ENCODE measurements around the gene LUC7L.
"Not testable (repeated sequence)": the region's sequence is repeated elsewhere in the genome, so short reads cannot be mapped to it uniquely, and the experiment has no call there.

Gene LUC7L

DNA sequence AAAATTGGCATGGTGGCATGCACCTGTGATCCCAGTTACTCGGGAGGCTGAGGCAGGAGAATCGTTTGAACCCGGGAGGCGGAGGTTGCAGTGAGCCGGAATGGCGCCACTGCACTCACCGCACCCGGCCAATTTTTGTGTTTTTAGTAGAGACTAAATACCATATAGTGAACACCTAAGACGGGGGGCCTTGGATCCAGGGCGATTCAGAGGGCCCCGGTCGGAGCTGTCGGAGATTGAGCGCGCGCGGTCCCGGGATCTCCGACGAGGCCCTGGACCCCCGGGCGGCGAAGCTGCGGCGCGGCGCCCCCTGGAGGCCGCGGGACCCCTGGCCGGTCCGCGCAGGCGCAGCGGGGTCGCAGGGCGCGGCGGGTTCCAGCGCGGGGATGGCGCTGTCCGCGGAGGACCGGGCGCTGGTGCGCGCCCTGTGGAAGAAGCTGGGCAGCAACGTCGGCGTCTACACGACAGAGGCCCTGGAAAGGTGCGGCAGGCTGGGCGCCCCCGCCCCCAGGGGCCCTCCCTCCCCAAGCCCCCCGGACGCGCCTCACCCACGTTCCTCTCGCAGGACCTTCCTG lies 49.1 kb downstream of the LUC7L start, which contains the start of gene HBQ1:
HBQ1 (plus strand) TSS at position 359 of the 575 bp plus-strand sequence; CDS start at position 387, 28 bp downstream.
- peak; percentile 14 for DNase-seq (ENCODE audit: low read depth)

DNA sequence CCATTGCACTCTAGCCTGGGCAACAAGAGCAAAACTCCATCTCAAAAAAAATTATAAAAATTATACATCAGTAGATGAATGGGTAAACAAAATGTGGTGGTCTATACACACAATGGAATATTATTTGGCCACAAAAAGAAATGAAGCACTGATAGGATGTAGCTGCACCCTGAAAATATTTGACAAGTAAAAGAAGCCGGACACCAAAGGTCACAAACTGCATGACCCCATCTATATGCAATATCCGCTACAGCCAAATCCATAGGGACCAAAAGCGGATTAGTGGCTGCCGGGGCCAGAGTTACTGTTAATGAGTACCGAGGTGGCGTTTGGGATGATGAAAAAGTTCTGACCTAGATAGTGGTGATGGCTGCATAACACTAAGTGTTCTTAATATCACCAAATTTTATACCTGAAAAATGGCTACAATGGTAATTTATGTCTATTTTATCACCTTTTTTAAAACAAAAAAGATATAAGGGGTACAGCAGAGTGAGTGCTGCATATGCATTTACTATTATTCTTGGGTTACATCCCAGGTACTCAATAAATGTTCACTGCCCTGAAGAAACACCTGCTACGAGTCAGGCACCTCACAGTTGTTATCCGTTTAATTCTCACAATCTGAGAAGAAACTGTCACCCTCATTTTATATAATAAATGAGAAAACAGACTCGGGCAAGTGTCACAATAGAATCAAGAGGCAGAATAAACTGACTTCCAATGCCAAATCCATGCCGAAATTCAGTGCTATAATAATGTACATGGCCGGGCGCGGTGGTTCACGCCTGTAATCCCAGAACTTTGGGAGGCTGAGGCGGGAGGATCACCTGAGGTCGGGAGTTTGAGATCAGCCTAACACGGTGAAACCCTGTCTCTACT lies 49.8 kb downstream of the LUC7L start:
- DNase-seq (ENCODE audit: low read depth), result no peak

GRCh38 chr16:178668-179015 lies 50.6 kb downstream of the LUC7L start:
- no peak for DNase-seq (ENCODE audit: low read depth)

GRCh38 chr16:177981-178667 lies 51.1 kb downstream of the LUC7L start:
- no peak for DNase-seq (ENCODE audit: low read depth)

- no peak for DNase-seq (ENCODE audit: low read depth)
These were observed 51.8 kb downstream of the LUC7L start for GRCh38 chr16:177394-177822.

DNA sequence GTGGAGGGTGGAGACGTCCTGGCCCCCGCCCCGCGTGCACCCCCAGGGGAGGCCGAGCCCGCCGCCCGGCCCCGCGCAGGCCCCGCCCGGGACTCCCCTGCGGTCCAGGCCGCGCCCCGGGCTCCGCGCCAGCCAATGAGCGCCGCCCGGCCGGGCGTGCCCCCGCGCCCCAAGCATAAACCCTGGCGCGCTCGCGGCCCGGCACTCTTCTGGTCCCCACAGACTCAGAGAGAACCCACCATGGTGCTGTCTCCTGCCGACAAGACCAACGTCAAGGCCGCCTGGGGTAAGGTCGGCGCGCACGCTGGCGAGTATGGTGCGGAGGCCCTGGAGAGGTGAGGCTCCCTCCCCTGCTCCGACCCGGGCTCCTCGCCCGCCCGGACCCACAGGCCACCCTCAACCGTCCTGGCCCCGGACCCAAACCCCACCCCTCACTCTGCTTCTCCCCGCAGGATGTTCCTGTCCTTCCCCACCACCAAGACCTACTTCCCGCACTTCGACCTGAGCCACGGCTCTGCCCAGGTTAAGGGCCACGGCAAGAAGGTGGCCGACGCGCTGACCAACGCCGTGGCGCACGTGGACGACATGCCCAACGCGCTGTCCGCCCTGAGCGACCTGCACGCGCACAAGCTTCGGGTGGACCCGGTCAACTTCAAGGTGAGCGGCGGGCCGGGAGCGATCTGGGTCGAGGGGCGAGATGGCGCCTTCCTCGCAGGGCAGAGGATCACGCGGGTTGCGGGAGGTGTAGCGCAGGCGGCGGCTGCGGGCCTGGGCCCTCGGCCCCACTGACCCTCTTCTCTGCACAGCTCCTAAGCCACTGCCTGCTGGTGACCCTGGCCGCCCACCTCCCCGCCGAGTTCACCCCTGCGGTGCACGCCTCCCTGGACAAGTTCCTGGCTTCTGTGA lies 52.5 kb downstream of the LUC7L start, which contains the start of gene HBA1:
HBA1 (plus strand) TSS at position 204 of the 906 bp plus-strand sequence; CDS start at position 241, 37 bp downstream.
- DNase-seq (ENCODE audit: low read depth), result not testable (repeated sequence)

DNA sequence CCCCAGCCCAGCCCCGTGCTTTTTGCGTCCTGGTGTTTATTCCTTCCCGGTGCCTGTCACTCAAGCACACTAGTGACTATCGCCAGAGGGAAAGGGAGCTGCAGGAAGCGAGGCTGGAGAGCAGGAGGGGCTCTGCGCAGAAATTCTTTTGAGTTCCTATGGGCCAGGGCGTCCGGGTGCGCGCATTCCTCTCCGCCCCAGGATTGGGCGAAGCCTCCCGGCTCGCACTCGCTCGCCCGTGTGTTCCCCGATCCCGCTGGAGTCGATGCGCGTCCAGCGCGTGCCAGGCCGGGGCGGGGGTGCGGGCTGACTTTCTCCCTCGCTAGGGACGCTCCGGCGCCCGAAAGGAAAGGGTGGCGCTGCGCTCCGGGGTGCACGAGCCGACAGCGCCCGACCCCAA lies 53.2 kb downstream of the LUC7L start:
- not testable (repeated sequence) for DNase-seq (ENCODE audit: low read depth)

- DNase-seq (ENCODE audit: low read depth), result no peak
These were observed 54.0 kb downstream of the LUC7L start for GRCh38 chr16:175011-175949.

GRCh38 chr16:173928-174769 lies 55.1 kb downstream of the LUC7L start:
- not testable (repeated sequence) for DNase-seq (ENCODE audit: low read depth)

- not testable (repeated sequence) for DNase-seq (ENCODE audit: low read depth)
These were observed 55.9 kb downstream of the LUC7L start for GRCh38 chr16:173211-173854.

DNA sequence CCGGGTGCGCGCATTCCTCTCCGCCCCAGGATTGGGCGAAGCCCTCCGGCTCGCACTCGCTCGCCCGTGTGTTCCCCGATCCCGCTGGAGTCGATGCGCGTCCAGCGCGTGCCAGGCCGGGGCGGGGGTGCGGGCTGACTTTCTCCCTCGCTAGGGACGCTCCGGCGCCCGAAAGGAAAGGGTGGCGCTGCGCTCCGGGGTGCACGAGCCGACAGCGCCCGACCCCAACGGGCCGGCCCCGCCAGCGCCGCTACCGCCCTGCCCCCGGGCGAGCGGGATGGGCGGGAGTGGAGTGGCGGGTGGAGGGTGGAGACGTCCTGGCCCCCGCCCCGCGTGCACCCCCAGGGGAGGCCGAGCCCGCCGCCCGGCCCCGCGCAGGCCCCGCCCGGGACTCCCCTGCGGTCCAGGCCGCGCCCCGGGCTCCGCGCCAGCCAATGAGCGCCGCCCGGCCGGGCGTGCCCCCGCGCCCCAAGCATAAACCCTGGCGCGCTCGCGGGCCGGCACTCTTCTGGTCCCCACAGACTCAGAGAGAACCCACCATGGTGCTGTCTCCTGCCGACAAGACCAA lies 56.8 kb downstream of the LUC7L start, which contains the start of gene HBA2:
HBA2 (plus strand) TSS at position 503 of the 568 bp plus-strand sequence; CDS start at position 540, 37 bp downstream.
- not testable (repeated sequence) for DNase-seq (ENCODE audit: low read depth)

DNA sequence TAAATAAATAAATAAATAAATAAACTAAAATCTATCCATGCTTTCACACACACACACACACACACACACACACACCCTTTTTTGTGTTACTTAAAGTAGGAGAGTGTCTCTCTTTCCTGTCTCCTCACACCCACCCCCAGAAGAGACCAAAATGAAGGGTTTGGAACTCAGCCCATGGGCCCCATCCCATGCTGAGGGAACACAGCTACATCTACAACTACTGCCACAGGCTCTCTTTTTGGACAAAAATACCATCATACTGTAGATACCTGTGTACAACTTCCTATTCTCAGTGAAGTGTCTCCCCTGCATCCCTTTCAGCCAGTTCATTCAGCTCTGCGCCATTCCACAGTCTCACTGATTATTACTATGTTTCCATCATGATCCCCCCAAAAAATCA lies 58.5 kb downstream of the LUC7L start:
- DNase-seq (ENCODE audit: low read depth), result no peak

- DNase-seq (ENCODE audit: low read depth), result not testable (repeated sequence)
These were observed 59.2 kb downstream of the LUC7L start for GRCh38 chr16:170088-170507.

DNA sequence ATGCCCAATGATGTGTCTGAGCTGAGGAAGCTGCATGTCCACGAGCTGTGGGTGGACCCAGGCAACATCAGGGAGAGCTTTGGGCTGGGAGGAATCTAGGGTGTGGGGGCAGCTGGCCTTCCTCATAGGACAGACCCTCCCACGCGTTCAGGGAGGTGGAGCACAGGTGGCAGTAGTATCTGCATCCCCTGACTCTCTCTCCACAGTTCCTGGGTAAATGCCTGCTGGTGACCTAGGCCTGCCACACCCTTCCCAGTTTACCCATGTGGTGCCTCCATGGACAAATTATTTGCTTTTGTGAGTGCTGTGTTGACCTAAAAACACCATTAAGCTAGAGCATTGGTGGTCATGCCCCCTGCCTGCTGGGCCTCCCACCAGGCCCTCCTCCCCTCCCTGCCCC lies 60.2 kb downstream of the LUC7L start:
- no peak for DNase-seq (ENCODE audit: low read depth)

DNA sequence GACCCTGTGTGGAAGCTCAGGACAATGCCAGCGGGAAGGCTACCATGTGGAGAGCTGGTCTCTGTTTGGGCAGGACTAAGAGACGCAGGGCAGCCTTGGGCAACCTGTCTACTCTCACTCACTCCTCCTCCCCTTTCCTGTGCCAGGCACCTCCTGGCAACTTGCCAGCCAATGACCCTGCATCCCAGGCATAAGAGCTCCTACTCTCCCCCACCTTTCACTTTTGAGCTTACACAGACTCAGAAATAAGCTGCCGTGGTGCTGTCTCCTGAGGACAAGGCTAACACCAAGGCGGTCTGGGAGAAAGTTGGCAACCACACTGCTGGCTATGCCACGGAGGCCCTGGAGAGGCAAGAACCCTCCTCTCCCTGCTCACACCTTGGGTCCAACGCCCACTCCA lies 60.8 kb downstream of the LUC7L start:
- no peak for DNase-seq (ENCODE audit: low read depth)

- DNase-seq (ENCODE audit: low read depth), result no peak
These were observed 62.0 kb downstream of the LUC7L start for GRCh38 chr16:167122-167690.

DNA sequence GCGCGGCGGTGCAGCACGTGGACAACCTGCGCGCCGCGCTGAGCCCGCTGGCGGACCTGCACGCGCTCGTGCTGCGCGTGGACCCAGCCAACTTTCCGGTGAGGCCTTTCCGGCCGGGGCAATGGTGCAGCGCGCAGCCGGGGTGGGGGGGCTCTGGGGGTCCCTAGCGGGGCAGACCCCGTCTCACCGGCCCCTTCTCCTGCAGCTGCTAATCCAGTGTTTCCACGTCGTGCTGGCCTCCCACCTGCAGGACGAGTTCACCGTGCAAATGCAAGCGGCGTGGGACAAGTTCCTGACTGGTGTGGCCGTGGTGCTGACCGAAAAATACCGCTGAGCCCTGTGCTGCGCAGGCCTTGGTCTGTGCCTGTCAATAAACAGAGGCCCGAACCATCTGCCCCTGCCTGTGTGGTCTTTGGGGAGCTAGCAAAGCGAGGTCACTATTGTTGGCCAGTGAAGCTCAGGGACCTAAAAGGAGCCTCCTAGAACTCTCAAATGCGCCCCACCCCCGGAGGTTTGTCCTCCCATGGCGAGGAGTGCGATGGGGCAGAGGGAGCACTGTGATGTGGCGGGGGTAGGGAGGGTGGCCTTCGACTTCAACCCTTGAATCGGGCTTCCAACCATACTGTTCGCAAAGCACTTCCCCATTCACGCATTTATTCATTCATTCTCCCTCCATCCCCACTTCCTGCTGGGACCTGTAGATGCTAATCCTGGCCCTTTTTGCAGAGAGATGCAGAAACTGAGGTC lies 62.7 kb downstream of the LUC7L start:
- no peak for DNase-seq (ENCODE audit: low read depth)
